IMR-90 (cell line): ENCODE results near the gene FNDC11.

ENCODE experiments used
- BHLHE40 ChIP-seq: fragments of 150-350 bp; IDR thresholded peaks from 2 replicates; pipeline ENCODE4 v1.6.1; 2016; ENCODE audit warnings: mild to moderate bottlenecking, low read depth, low read length
- CHD1 ChIP-seq: IDR thresholded peaks from 2 replicates; pipeline ENCODE4 v1.6.1; 2012; ENCODE audit warnings: low read depth, low read length, improper control_type of control experiment
- CTCF ChIP-seq: conservative IDR thresholded peaks from 2 replicates; pipeline ENCODE4 v1.5.1; 2012; ENCODE audit warnings: mild to moderate bottlenecking, low read depth, low read length, improper control_type of control experiment
- MAZ ChIP-seq: IDR thresholded peaks from 2 replicates; pipeline ENCODE4 v1.6.1; 2012; ENCODE audit warnings: low read depth, mild to moderate bottlenecking, low read length, improper control_type of control experiment, moderate library complexity, borderline replicate concordance
- POLR2A ChIP-seq: IDR thresholded peaks from 2 replicates; pipeline ENCODE4 v1.6.1; 2012; ENCODE audit warnings: mild to moderate bottlenecking, low read depth, low read length
- RFX5 ChIP-seq: IDR thresholded peaks from 2 replicates; pipeline ENCODE4 v1.8.0; 2012; ENCODE audit warnings: low read depth, mild to moderate bottlenecking, low read length, moderate library complexity
- SMC3 ChIP-seq: fragments of 150-350 bp; IDR thresholded peaks from 2 replicates; pipeline ENCODE4 v1.6.1; 2016; ENCODE audit warnings: low read depth, mild to moderate bottlenecking, antibody characterized with exemption, low read length, moderate library complexity

DNA sequence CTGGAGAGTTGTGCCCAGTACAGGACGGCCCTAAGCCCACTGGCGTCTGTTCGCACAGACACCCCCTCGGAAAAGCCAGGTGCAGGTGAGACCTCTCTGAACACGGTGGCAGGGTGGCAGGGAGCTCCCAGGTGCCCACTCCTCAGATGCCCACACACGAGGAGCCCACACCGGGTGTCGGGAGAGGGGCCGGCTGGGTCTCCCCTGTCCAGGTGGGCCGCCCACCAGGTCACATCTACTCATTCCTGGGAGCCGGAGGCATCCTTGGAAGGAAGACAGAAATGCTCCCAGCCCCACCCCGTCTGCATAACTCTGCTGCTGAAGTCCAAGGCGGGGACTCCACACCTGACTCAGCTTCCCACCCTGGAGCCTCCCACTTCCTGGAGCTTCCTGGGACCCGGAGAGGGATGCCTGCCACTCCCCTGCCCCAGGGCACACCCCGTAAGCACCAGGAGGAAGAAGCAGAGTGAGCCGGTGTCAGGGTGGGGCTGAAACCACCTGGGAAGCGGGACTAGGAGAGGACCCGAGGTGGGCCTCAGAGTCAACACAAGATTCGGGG is 8.9 kb upstream of the FNDC11 start:
- no peak for TF ChIP-seq MAZ
- TF ChIP-seq CTCF = no peak
- TF ChIP-seq POLR2A = no peak
- no peak for TF ChIP-seq SMC3
- no peak for TF ChIP-seq RFX5
- TF ChIP-seq BHLHE40 = no peak
- no peak for TF ChIP-seq CHD1
